ENCODE measurements around the gene FLNC.

FLNC gene

GRCh38 chr7:128863433-128863989, 33.3 kb downstream of the FLNC start:
- DNase-seq, result peak; percentile 36

- no peak for DNase-seq
Observed at GRCh38 chr7:128865303-128865702, 35.1 kb downstream of the FLNC start.

DNA sequence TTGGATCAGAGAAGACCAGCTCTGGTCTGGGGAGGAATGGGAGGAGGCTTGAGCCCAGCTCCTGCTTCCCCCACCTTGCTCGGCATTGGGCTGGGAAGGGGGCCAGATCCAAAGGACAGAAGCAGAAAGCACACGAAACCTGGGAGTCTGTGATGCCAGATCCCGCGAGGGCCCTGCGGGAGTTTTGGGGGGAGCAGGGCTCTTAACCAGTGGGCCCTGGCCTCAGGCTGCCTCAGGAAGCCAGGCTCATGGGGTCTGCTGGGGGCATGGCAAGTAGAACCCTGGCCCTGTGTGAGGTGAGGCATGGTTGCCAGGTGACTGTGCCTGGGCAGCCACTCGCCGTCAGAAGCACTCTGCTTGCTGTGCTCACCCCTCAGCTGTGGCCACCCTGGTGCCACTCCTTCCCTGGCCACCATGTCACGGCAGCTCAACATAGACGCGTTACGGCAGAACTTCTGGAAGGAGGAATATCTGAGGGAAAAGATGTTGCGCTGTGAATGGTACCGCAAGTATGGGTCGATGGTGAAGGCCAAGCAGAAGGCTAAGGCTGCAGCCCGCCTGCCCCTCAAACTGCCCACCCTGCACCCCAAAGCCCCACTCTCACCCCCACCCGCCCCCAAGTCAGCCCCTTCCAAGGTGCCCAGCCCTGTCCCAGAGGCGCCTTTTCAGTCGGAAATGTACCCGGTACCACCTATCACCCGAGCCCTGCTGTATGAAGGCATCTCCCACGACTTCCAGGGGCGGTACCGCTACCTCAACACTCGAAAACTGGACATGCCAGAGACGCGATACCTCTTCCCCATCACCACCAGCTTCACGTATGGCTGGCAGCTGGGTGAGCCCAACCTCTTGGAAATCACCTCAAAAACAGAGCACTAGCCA, 36.0 kb downstream of the FLNC start:
- no peak for DNase-seq

DNA sequence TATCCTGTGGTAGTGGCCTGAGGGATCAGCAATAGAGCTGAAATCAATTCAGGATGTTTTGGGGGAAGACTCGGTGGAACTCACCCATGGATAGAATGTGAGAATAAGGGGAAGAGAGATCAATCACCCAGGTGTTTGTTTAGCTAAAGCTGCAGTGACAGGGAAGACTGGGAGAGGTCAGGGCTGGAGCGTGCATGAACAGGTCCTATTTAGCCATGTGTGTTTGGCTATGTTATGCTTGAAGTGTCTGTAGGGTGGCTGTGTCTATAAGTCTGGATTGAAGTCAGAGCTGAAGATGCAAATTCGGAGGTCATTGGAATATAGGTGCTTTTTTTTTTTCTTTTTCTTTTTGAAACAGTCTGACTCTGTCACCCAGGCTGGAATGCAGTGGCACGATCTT, 37.0 kb downstream of the FLNC start:
- no peak for DNase-seq

GRCh38 chr7:128867842-128868623, 37.8 kb downstream of the FLNC start:
- DNase-seq, result peak; percentile 82

DNA sequence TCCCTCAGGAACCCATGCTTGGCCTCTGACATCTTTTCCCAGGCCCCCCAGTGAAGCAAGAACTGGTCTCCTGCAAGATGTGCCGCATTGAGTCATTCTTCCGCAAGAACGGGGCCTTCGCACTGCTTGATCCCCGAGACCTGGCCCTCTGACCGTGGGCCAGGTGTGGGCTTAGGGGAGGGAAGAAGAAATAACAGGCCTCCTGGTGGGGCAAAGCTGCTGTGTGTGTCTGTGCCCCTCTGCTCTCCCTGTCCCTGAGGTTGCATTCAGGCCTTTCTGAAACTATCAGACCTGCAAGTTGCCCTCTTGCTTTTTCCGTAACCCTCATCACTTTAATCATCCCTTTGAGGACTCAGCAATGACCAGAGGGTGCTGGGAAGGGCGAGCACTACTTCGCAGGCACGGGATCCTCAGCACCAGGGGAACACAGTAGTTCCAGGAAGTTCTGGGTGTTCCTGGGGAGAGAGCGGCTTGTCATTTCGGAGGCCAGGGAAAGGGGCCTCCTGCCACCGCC, 38.5 kb downstream of the FLNC start:
- no peak for DNase-seq

- DNase-seq, result peak; percentile 67
Observed at GRCh38 chr7:128869138-128869943, 39.1 kb downstream of the FLNC start.

DNA sequence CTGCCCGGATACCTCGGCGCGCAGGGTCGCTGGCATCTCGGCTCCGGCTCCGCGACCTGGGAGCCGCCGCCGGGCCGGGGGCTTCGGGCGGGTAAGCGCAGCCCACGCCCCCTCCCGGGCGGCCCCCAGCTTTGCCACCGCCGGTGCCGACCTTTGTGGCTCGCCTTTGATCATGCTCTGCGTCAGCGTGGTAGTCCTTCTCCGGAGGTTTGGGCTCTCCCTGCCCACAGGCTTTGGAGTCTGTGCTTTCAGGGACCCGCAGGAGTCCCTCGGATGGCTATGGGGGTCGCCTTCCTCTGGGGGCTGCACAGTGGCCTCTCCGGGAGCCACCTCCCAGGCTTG, 39.7 kb downstream of the FLNC start:
- DNase-seq, result no peak

DNA sequence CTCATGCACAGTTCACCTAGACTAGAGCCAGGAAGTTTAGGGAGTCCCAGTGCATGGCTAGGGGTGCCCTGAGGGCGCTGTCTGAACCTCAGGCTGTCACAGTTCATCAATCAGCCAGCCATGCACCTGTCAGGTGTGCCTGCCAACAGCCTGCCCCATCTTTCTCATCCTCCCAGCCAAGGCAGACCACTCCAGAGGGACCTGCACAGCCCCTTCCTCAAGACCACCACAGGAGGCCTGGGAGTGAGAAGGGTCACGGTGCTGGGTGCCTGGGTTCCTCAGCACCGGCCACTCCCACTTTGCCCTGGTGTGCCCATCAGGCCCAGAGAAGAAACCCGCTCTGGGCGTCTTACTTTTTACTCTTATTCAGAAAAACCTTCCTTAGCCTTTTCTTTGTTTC, 40.8 kb downstream of the FLNC start:
- no peak for DNase-seq

GRCh38 chr7:128872394-128872824, 42.2 kb downstream of the FLNC start:
- no peak for DNase-seq

- no peak for DNase-seq
Observed at GRCh38 chr7:128873234-128873633, 43.0 kb downstream of the FLNC start.

GRCh38 chr7:128874140-128875031, 44.2 kb downstream of the FLNC start:
- peak; percentile 37 for DNase-seq

- no peak for DNase-seq
Observed at GRCh38 chr7:128875523-128875948, 45.3 kb downstream of the FLNC start.

DNA sequence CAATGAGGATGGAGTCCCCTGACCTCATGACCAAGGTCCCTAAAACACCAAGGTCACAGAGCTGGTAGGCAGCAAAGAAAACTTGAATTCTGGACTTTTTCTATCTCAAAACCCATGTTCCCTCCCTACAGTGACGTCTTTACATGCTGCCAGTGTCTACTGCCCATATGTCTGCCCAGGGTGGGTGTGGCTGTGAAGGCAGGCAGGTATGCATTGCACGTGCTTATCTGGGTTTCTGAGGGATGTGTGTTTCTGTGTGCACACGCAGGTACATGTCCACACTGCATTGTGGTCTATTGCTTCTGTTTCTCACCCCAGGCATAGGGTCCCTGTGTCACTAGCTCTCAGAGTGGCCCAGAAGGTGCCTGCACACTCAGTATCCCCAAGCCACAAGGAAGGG, 45.9 kb downstream of the FLNC start:
- no peak for DNase-seq

GRCh38 chr7:128876586-128876977, 46.4 kb downstream of the FLNC start:
- DNase-seq, result no peak

DNA sequence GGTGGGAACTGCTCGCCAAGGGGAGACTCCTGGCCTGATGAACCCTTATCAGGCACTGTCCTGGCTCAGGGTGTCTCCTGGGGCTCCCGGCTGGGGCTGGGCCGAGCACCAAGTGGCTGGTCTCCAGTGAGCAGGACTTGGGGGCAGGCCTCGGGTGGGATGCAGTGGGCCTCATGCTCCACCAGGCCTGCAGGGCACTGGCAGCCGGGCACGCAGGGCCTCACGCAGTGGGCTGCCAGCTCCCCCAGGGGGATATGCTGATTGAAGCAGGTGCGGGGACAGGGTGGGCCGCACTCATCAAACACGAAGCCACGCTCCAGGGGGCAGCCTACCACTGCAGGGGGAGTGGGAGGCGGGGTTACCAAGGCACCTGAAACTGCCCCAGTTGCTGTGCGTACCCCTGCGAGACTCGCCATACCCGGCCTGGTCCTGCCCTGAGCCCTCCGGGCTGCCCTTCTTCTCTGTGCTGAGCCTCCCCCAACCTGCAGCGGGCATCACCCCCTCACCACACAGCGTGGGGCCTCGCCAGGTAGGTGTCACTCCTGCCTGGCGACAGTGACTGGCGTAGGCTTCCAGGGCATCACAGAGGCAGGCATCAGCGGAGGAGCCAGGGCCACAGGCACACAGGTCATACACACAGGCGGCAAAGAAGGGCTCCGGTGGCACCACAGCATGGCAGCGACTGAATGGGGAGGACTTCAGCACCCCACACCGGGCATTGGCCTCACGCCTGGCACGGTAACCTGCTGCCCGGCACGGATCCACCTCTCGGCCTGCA, 47.0 kb downstream of the FLNC start:
- DNase-seq, result no peak

DNA sequence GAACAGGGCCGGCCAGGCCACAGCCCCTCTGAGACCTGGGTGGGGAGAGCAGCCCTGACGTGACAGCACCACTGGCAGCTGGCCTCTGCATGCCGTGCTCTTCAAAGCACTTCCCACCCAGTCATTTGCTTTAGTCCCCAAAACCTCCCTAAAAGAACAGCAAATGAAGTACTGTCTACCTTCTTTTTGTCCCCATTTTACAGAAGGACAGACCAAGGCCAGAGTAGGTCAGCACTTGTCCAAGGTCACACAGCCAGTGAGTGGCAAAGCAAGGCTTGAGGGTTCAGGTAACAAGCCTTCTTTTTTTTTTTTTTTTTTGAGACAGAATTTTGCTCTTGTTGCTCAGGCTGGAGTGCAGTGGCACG, 47.5 kb downstream of the FLNC start:
- no peak for DNase-seq

DNA sequence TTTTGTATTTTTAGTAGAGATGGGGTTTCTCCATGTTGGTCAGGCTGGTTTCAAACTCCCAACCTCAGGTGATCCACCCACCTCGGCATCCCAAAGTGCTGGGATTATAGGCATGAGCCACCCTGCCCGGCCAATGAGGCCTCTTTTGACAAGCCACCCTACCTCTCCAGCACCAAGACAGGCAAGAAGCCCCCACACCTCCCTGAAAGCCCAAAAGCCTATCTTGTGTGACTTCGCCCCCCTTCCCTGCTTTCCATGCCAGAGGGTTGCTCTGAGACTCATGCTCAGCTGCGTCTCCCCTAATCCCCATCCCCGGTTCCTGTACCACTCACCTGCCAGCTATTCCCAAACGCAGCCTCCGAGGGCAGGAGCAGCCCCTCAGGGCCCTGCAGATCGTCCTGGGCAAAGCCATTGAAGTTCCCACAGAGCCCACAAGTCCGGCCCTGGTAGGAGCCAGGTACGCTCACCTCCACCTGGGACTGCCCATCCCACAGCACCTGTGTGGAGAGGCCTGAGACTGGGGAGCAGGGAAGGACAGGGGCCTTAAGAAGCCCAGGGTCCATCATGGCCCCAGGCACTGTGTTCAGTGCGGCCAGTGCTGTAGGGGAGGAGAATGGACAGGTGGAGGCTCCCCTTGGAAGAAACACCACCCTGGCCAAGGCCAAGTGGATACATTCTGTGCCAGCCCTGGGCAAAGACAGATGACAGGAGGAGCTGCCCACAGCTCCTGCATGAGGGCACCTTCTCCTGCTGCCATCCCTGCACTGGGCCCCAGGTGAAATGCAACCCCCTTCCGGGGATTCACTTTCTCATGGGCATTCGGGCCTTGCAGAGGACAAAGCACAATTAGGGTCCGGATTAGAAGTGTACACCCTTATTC, 48.3 kb downstream of the FLNC start:
- no peak for DNase-seq

- DNase-seq, result no peak
Observed at GRCh38 chr7:128879461-128879938, 49.3 kb downstream of the FLNC start.
